Stimulated activated CD4-positive, alpha-beta T cell treated with anti-CD3 and anti-CD28 coated beads, Interleukin-12 subunit alpha, Interleukin-12 subunit beta, amount 100 ng/mL, for 24 hours (primary cell): ENCODE results near the gene BAK1.
"Not testable (repeated sequence)": the region's sequence is repeated elsewhere in the genome, so short reads cannot be mapped to it uniquely, and the experiment has no call there.

Experiments used
- DNase-seq, 2 experiments: peaks; one replicate each; pipeline ENCODE4 v3.0.0-alpha.2; 2020; ENCODE audit warnings: low read depth in 2 of 2

Gene BAK1

GRCh38 chr6:33607784-33608161 lies 27.7 kb upstream of the BAK1 start:
- no peak for DNase-seq

- no peak for DNase-seq
Observed at GRCh38 chr6:33607126-33607783, 27.2 kb upstream of the BAK1 start.

GRCh38 chr6:33606642-33607041 lies 26.6 kb upstream of the BAK1 start:
- no peak for DNase-seq

- no peak for DNase-seq
Observed at GRCh38 chr6:33604941-33605854, 25.1 kb upstream of the BAK1 start.

GRCh38 chr6:33602180-33602579 lies 22.1 kb upstream of the BAK1 start:
- DNase-seq: no peak

GRCh38 chr6:33600761-33601160 lies 20.7 kb upstream of the BAK1 start:
- DNase-seq: no peak

- no peak for DNase-seq
Observed at GRCh38 chr6:33599413-33599938, 19.4 kb upstream of the BAK1 start.

GRCh38 chr6:33597551-33598322 lies 17.7 kb upstream of the BAK1 start:
- no peak for DNase-seq

- not testable (repeated sequence) for DNase-seq
Observed at GRCh38 chr6:33596894-33597293, 16.8 kb upstream of the BAK1 start.

GRCh38 chr6:33595001-33595846 lies 15.1 kb upstream of the BAK1 start:
- no peak for DNase-seq

- no peak for DNase-seq
Observed at GRCh38 chr6:33593414-33593727, 13.3 kb upstream of the BAK1 start.

- DNase-seq: no peak
Observed at GRCh38 chr6:33592595-33593413, 12.7 kb upstream of the BAK1 start.

GRCh38 chr6:33592280-33592594 lies 12.2 kb upstream of the BAK1 start:
- no peak for DNase-seq

- no peak for DNase-seq
Observed at GRCh38 chr6:33591424-33592032, 11.5 kb upstream of the BAK1 start.

- DNase-seq: no peak
Observed at GRCh38 chr6:33590531-33591198, 10.6 kb upstream of the BAK1 start.

GRCh38 chr6:33589731-33590530 lies 9.9 kb upstream of the BAK1 start:
- no peak for DNase-seq

- no peak for DNase-seq
Observed at GRCh38 chr6:33589392-33589730, 9.3 kb upstream of the BAK1 start.

- DNase-seq: no peak
Observed at GRCh38 chr6:33588894-33589293, 8.8 kb upstream of the BAK1 start.

- DNase-seq: no peak
Observed at GRCh38 chr6:33587529-33587928, 7.5 kb upstream of the BAK1 start.
